Ishikawa (cell line): ENCODE measurements around the gene CRMP1.
A peak's percentile ranks its signal among the peaks of the same experiment; 100 is the strongest.

Source experiments
- CEBPB ChIP-seq: IDR thresholded peaks from 2 replicates; pipeline ENCODE4 v1.6.1; 2012
- CREB1 ChIP-seq: IDR thresholded peaks from 2 replicates; pipeline ENCODE4 v1.6.1; 2012; ENCODE audit warnings: low read depth
- EGR1 ChIP-seq: IDR thresholded peaks from 2 replicates; pipeline ENCODE4 v1.6.1; 2012
- EP300 ChIP-seq: IDR thresholded peaks from 2 replicates; pipeline ENCODE4 v1.6.1; 2012; ENCODE audit warnings: borderline replicate concordance
- FOXM1 ChIP-seq: IDR thresholded peaks from 2 replicates; pipeline ENCODE4 v1.6.1; 2012; ENCODE audit warnings: low read depth, borderline replicate concordance
- MAX ChIP-seq: IDR thresholded peaks from 2 replicates; pipeline ENCODE4 v1.6.1; 2012
- NFIC ChIP-seq: IDR thresholded peaks from 2 replicates; pipeline ENCODE4 v1.6.1; 2012
- RAD21 ChIP-seq: IDR thresholded peaks from 2 replicates; pipeline ENCODE4 v1.6.1; 2012; ENCODE audit warnings: low read depth
- REST ChIP-seq: IDR thresholded peaks from 2 replicates; pipeline ENCODE4 v1.6.1; 2012; ENCODE audit warnings: low read depth, mild to moderate bottlenecking
- TAF1 ChIP-seq: IDR thresholded peaks from 2 replicates; pipeline ENCODE4 v1.6.1; 2012; ENCODE audit warnings: low read depth, mild to moderate bottlenecking
- TCF12 ChIP-seq: IDR thresholded peaks from 2 replicates; pipeline ENCODE4 v1.6.1; 2012; ENCODE audit warnings: low read depth
- TEAD4 ChIP-seq: IDR thresholded peaks from 2 replicates; pipeline ENCODE4 v1.6.1; 2012
- USF1 ChIP-seq: IDR thresholded peaks from 2 replicates; pipeline ENCODE4 v1.6.1; 2012
- YY1 ChIP-seq: IDR thresholded peaks from 2 replicates; pipeline ENCODE4 v1.6.1; 2012; ENCODE audit warnings: low read depth
- ZBTB7A ChIP-seq: IDR thresholded peaks from 2 replicates; pipeline ENCODE4 v1.6.1; 2012; ENCODE audit warnings: low read depth

The CRMP1 gene

DNA sequence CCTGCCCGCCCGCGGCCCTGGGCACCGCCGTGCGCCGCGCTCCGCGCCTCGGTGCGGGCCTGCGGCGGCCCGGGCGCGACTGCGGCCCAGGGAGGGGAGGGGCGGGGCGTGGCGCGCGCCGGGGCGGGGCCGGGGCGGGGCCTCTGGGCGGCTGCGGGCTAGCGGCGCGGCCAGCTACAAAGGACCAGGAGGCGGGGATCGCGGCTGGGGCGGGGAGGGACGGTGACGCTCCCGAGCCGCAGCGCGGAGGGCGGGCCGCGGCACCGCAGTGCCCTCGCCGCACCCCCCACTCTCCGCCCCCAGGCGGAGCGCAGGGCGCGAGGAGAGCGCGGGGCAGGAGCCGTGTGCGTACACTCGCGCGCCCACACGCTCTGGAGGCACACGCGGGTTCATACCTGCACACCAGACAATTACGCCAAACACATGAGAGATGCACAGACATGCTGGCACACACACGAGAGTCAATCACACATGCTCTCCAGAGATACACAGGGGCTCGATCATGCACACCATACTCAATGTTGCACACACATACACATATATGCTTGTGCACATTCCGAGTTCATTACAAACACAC, at the start of gene CRMP1:
TSS of gene CRMP1 (minus strand) at position 83 of the 577 bp plus-strand sequence. CDS start 117 bp downstream, outside the sequence.
- 0 out of 2 replicates have a peak, but pooled peaks have one; percentile 18 for TF ChIP-seq MAX
- TF ChIP-seq TCF12, result no peak

DNA sequence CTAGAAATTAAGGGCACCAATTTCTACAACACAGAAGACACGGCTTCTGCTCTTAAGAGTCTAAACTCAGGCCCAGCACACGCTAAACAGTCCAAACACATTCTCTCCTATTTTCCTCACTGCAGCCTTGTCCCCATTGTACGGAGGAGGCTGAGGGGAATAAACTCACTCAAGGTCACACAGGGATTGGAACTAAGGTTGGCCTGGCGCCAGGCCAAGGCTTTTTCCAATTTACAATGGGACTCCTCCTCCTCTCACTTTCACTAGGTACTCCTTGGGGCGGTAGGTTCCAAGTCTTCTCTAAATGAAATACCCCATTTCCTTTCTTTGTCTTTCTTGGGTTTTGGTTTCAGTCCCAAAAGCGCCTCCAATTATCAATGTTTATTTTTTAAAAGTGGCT, 48.7 kb upstream of the CRMP1 start:
- no peak for TF ChIP-seq USF1
- no peak for TF ChIP-seq ZBTB7A
- TF ChIP-seq MAX, result no peak
- TF ChIP-seq EGR1, result no peak
- no peak for TF ChIP-seq REST
- TF ChIP-seq RAD21, result no peak
- no peak for TF ChIP-seq EP300
- no peak for TF ChIP-seq NFIC
- TF ChIP-seq FOXM1, result no peak
- TF ChIP-seq TCF12, result no peak
- TF ChIP-seq TAF1, result no peak
- TF ChIP-seq CREB1, result no peak

- TF ChIP-seq NFIC, result no peak
- TF ChIP-seq MAX, result peak; percentile 32; the same call in 1 of the 2 replicates
Observed at GRCh38 chr4:5940470-5941203, 47.8 kb upstream of the CRMP1 start.

DNA sequence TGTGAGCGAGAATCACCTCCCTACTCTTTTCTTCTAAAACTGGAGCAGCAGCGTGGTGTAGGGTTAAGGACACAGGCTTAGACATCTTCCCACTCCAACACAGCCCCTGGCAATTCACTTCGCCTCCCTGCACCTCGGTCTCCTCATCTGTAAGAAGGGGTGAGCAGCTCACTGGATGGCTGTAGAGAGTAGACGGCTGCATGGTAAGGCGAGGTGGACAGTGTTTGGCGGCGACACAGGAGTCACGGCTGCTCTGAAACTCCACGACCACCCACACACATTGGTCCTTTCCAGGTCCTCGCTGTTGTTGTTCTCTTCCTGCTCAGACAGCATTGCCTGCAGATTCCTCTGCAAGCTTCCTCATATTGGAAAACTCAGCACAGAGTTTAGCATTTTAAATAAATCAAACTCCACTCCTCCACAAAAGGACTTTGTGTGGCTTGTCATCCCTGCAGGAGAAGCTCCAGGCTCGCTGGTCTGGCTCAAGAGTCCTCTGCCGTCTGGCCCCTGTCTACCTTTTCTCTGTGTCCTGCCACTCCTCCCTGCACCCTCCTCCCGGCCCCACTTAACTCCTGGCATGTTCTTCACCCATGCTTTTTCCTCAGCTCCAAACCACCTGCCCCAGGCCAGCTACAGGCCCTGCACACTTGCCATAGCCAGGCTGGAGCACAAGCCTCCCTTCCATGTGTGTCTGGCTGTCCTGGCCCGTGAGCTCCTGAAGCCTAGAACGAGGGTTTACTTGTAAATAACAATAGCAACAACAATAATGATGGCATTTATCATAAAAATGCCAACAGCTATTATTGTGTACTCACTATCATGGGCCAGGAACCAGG, 41.3 kb upstream of the CRMP1 start:
- TF ChIP-seq USF1 (no peak), TAF1 (no peak), MAX (no peak), ZBTB7A (no peak), TEAD4 (no peak), EP300 (no peak), CREB1 (no peak), EGR1 (no peak), FOXM1 (no peak), REST (no peak), YY1 (no peak), TCF12 (no peak), RAD21 (no peak), CEBPB (no peak), NFIC (no peak)

GRCh38 chr4:5933116-5933515, 40.2 kb upstream of the CRMP1 start:
- TF ChIP-seq CEBPB (no peak), EGR1 (no peak), NFIC (no peak), EP300 (no peak), TAF1 (no peak), USF1 (no peak), MAX (no peak), FOXM1 (no peak), TCF12 (no peak), RAD21 (no peak), YY1 (no peak), REST (no peak), ZBTB7A (no peak), TEAD4 (no peak)
